ENCODE results near the gene FNBP1. TPM values are rescaled to one million over a fixed set of nuclear protein-coding genes. Genes with fewer than 3 reads are reported as not detected.

The FNBP1 gene
- total and polyA plus RNA-seq, 2 of the 13 experiments (the other 11 are each of a cell fraction or from before 2014, with no cell fraction given): 5.4 to 19.5 TPM

- TF ChIP-seq ZMYM3 (CRISPR knock-in tag; IDR thresholded peaks at IDR 0.05): no peak
- no peak for TF ChIP-seq ZNF800 (CRISPR knock-in tag; IDR thresholded peaks at IDR 0.05)
- no peak for TF ChIP-seq DRAP1 (CRISPR knock-in tag; IDR thresholded peaks at IDR 0.05)
- TF ChIP-seq CREB3 (CRISPR knock-in tag; IDR thresholded peaks at IDR 0.05): no peak
- TF ChIP-seq MAF1 (CRISPR knock-in tag; IDR thresholded peaks at IDR 0.05; ENCODE audit: borderline replicate concordance): no peak
- no peak for TF ChIP-seq ZBTB42 (CRISPR knock-in tag; IDR thresholded peaks at IDR 0.05)
- peak; percentile 39; the same call in 1 of the 2 replicates for TF ChIP-seq RARA (CRISPR knock-in tag; IDR thresholded peaks at IDR 0.05)
- TF ChIP-seq ZNF101 (CRISPR knock-in tag; IDR thresholded peaks at IDR 0.05; ENCODE audit: borderline replicate concordance, low read depth): 0 out of 2 replicates have a peak, but pooled peaks have one; percentile 13
- TF ChIP-seq NFE2L1 (CRISPR knock-in tag; IDR thresholded peaks at IDR 0.05; ENCODE audit: borderline replicate concordance): no peak
- TF ChIP-seq NFKB2 (CRISPR knock-in tag; IDR thresholded peaks at IDR 0.05; ENCODE audit: borderline replicate concordance): peak; percentile 84
- TF ChIP-seq ZNF180 (CRISPR knock-in tag; IDR thresholded peaks at IDR 0.05; ENCODE audit: borderline replicate concordance, low read depth): no peak
- TF ChIP-seq ZNF660 (CRISPR knock-in tag; IDR thresholded peaks at IDR 0.05; ENCODE audit: borderline replicate concordance, low read depth): no peak
- peak; percentile 48; the same call in 1 of the 2 replicates for TF ChIP-seq ZNF160 (CRISPR knock-in tag; IDR thresholded peaks at IDR 0.05)
- peak; percentile 83; the same call in 1 of the 2 replicates for TF ChIP-seq RXRA (CRISPR knock-in tag; IDR thresholded peaks at IDR 0.05)
- TF ChIP-seq ZNF264 (CRISPR knock-in tag; IDR thresholded peaks at IDR 0.05): peak; percentile 53; the same call in 1 of the 2 replicates
- peak; percentile 61; the same call in 1 of the 2 replicates for TF ChIP-seq ZNF580 (CRISPR knock-in tag; IDR thresholded peaks at IDR 0.05; ENCODE audit: borderline replicate concordance, low read depth)
- 0 out of 2 replicates have a peak, but pooled peaks have one; percentile 57 for TF ChIP-seq ZNF17 (CRISPR knock-in tag; IDR thresholded peaks at IDR 0.05)
- peak; percentile 56; the same call in 1 of the 2 replicates for TF ChIP-seq ZNF704 (CRISPR knock-in tag; IDR thresholded peaks at IDR 0.05; ENCODE audit: borderline replicate concordance)
- TF ChIP-seq ATF3 (CRISPR knock-in tag; IDR thresholded peaks at IDR 0.05): no peak
- peak; percentile 44; the same call in 1 of the 2 replicates for TF ChIP-seq SRY (CRISPR knock-in tag; IDR thresholded peaks at IDR 0.05)
- TF ChIP-seq ZNF430 (CRISPR knock-in tag; IDR thresholded peaks at IDR 0.05): peak; percentile 83; the same call in 1 of the 2 replicates
- 0 out of 2 replicates have a peak, but pooled peaks have one; percentile 37 for TF ChIP-seq ZNF484 (CRISPR knock-in tag; IDR thresholded peaks at IDR 0.05; ENCODE audit: borderline replicate concordance, low read depth)
These were observed 10.7 kb upstream of the FNBP1 start, which contains the start of gene GPR107 (continued) for GRCh38 chr9:130053504-130054324.
